OCI-LY1 (cell line): ENCODE results near the gene OR52R1.

Source experiments
- EZH2 ChIP-seq: fragments of 200-600 bp; sonication (generic), shearing (Covaris generic); IDR thresholded peaks from 2 replicates; pipeline ENCODE4 v1.8.0; 2017; ENCODE audit warnings: borderline replicate concordance, mixed run types, mild to moderate bottlenecking, antibody characterized with exemption, low read length, moderate library complexity, mixed read lengths
- TF ChIP-seq, protein P1 (sequence below): fragments of 200-600 bp; sonication (generic), shearing (Covaris generic); IDR thresholded peaks from 2 replicates; pipeline ENCODE4 v1.5.1; 2017; ENCODE audit warnings: mild to moderate bottlenecking, antibody characterized with exemption, low read length, moderate library complexity, mixed read lengths

DNA sequence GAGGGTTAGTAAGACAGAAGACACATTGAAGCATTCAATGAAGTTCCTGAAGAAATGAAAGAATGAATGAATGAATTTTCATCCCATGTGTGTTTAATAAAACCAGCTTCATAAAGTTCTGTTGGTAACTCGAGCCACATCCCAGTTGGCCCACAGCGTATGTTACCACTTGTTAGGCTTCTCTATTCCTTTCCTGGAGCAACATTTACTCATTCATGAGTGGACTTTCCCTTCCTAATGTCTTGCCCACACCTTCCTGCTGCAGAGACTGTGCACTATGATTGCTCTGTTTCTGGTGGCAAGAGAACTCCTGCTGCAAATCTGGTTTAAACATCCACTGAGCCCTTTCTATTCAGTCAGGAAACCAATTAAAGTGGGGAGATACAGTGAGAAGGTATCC is 7.0 kb downstream of the OR52R1 start:
- TF ChIP-seq, protein P1, sequence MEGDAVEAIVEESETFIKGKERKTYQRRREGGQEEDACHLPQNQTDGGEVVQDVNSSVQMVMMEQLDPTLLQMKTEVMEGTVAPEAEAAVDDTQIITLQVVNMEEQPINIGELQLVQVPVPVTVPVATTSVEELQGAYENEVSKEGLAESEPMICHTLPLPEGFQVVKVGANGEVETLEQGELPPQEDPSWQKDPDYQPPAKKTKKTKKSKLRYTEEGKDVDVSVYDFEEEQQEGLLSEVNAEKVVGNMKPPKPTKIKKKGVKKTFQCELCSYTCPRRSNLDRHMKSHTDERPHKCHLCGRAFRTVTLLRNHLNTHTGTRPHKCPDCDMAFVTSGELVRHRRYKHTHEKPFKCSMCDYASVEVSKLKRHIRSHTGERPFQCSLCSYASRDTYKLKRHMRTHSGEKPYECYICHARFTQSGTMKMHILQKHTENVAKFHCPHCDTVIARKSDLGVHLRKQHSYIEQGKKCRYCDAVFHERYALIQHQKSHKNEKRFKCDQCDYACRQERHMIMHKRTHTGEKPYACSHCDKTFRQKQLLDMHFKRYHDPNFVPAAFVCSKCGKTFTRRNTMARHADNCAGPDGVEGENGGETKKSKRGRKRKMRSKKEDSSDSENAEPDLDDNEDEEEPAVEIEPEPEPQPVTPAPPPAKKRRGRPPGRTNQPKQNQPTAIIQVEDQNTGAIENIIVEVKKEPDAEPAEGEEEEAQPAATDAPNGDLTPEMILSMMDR: no peak
- no peak for TF ChIP-seq EZH2
